ENCODE measurements around the gene TMEM158.
A peak's percentile ranks its signal among the peaks of the same experiment; 100 is the strongest.

The TMEM158 gene

DNA sequence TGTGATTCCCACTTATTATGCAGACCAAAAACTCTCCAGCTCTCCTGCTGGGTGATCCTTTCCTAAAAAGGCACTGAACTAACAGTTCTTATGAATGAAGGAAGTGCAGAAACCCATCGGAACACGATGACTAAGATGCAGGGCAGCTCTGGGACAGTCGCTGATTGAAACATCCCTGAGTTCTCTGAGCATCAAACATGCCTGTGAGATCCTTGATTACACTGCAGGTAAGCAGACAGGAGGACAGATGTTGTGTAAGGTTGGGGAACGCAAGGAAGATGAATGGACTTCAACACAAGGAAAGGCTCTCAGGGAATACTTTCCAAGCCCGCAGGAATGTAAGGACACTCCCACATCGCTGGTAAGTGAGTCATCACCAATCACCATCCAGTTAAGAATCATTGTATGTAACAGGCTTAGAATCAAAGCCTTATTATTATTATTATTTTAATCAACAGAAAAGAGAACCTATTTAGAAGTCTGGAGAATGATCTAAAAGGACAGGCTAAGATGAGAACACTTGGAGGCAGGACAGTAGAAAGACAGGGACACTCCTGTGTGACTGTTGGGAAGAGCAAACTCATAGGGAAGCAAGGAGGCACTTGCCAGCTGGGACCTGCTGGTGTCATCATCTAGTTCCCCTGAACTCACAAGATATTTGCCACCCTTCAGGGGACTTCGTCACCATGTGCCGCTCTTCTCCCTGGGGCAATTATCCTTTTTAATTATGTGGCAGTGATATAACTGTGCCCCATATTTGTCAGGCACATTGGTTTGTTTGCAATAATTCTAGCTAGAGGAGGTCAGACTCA, 26.0 kb downstream of the TMEM158 start:
- DNase-seq = peak; percentile 91

DNA sequence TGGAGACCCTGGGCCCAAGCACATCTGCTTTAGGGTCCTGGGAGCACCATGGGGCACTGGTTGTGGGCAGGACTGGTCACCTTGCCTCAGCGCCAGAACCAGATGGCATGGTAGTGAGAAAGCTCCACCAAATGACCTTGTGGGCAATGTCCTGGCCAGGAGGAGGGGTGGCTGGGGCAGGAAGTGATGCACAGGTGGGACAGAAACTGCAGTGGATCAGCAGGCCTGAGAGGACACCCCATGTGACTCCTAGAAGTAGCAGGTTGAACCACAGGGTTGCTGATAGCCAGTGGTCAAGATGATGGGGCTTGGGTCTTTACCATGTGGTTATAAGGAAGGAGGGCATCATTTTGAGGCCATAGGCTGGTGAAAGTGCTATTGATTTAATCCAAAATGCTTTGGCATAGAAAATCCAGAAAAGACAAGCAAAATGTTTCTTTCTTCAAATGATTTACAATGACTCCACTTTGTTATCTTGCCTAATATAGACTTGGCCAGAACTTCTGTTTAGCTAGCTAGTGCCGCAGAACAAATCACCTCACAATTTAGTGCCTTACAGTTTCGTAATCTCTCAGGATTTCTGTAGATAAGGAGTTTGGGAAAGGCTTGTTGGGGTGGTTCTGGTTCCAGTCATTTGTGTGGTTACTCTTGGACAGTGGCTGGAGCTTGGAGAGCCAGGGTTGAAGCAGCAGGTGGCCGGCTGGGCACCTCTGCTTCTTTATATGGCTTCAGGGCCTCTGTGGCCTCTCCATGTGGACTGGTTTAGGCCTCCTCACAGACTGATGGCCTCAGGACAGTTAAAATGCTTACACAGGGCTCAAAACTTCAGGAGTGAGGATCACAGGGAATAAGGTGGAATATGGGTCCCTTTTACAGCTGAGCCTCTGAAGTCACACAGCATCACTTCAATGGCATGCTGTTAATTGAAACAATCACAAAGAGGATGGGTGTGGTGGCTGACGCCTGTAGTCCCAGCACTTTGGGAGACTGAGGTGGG, 27.5 kb downstream of the TMEM158 start:
- DNase-seq = no peak

DNA sequence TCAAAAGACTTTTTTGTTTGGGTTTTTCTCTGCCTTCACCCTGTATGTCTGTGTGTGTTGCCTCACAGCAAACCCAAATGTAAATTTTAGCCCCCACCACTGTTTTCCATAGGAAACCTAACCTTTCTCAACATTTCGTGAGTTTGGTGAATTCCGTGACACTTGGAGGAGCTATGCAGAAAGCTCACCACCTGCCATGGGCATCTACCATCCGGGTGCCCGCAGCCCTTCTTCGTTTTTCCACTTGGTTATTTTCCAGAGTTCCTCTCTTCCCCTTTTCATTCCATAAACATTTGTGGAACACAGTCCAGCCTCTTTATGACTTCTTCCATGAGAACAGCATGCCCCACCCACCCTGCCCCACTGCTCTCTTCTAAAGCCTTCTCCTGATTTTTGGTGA, 31.3 kb downstream of the TMEM158 start:
- no peak for DNase-seq

DNA sequence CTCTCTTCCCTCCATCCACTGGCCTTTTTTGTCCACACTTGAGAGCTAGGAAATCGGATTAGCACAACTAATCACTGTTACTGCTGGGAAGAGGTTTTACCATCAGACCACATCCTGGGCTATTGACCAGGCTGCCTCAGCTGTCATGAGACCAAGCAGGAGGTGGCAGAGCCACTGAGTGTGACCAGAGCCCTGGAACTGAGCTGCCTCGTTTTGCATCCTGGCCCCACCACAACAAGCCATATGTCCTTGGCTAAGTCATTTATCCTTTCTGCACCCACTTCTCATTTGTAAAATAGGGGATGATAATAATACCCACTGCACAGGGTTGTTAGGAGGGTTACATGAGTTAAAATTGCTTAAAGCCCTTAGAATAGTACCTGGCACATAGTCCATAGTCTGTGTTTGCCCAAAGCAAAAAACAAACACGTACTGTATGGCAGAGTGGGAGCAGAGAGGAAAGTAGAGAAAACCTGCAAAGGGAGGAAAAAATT, 34.1 kb downstream of the TMEM158 start:
- no peak for DNase-seq

DNA sequence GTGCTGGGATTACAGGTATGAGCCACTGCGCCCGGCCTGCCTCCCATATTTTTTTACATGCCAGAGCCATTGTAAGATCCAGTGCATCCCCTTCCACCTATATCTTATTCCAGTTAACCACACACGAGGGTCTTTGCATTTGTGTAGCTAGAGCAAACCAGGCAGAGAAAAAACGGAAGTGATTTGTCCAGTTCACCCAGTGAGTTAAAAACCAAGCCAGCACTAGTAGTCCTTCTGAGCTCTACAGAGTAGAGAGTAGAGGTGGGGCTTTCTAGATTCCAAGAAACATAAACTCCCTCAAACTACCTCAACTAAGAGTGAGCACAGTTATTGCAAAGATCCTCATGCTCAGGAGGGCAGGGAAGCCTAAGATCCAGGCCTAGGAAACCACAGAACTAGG, 34.7 kb downstream of the TMEM158 start:
- no peak for DNase-seq

DNA sequence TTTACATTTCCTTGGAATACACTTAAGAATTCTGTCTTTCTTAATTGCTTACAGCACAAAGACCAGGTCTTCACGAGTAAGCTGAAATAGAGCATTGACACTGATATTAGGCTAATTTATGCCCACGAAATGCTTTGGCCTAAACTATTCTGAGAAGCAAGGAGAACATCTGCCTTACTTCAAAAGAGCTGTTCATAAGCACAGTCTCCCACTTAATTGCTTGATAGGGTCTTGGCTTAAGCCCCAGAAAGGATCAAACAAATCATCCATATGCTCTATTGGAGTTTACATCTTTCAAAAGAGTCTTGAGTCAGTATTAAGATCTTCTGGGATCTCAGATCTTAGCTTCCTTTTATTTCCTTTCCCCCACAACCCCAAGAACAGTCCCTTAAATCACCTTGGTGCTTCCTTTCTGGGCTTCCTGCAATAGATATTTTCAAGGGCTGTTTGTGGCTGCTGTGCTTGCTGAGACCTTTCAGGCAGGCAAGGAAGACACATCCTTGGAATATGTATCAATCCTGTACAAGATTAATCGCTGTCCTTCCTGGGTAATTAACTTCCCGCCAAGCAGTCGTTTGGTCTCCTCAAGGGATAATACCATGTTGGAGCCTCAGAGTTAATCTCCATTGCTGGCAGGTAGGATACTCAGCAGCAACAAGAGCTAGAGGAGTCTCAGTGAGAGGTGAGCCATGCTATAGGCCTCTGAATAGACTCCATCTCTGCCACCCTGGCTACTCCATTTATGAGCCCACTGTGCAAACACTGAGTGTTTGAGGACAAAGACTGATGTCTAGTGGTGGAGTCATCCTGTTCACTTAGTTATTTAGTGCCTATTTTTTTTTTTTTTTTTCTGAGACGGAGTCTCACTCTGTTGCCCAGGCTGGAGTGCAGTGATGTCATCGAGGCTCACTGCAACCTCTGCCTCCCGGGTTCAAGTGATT, 37.1 kb downstream of the TMEM158 start:
- no peak for DNase-seq

DNA sequence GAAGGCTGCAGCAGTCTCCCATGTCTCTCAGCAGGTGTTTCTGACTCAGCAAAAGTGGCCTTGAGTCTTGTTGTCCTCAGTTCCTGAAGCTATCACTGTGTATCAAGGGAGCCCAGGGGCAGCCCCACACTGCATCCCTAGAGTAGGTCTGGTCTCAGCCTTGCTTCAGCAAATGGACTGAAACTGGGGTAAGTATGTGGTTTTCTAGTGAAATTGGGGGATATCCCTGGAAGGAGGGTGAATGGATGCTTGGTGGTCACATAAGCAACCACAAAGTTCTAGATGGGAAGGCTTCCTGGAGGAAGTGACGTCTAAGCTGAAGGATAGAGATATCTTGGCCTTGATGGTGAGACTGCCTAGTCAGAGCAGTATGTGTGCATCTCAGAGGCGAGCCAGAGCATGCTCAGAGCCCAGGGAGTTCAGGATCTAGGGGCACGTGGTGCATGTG, 38.4 kb downstream of the TMEM158 start:
- no peak for DNase-seq

DNA sequence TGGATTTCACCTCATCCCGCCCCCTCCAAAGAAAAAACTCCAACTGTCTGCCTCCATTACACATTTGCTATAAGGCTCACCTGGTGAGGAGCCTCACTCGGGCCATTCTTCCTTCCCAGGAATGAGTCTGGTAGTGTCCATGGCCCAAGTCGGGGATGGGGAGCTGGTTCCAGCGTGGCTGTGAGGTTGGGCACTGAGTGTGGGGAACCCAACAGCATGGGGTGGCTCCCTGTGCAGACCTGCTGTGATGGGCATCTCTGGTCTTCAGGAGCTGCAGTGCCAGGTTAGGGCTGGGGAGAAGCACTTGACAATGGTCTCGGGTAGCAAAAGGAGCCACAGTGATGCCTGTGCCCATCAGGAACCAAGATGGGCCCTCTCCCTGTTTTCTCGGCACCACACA, 39.2 kb downstream of the TMEM158 start:
- DNase-seq = no peak

DNA sequence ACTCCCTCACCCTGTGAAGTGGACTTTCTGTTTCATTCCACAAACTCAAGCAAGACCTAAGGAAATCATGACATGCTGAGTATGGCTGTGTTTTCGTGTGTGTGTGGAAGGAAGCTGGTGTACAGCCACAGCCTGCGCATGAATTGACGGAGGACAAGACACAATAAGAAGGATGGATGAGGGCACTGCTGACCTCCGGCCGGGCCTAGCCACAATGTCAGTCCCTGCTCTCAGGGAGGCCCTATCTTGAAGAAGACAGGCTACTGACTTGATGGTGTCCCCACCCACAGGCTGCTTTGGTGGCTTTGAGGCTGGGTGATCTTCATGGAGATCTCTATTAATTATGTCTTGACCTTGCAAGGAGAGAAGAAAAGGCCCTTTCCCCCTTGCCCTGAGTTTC, 40.6 kb downstream of the TMEM158 start:
- no peak for DNase-seq

DNA sequence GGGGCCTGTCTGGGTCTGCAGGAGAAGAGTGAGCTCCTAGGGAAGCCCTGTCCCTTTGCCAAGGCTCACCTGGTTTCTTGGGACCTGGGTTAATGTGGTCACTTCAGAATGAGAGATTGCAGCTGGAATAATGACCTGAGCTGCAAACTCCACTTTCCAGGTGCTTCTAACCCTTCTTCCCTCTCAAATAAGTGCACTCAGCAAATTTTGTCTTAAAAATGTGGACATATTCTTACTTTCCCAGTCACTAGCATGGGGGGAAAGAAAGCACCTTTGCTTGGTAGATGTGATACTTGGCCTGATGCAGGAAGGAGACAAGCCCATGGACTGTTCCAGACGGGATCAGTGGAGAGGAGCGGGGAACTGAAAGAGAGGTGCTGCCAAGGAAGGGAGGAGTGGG, 41.0 kb downstream of the TMEM158 start:
- DNase-seq = no peak

DNA sequence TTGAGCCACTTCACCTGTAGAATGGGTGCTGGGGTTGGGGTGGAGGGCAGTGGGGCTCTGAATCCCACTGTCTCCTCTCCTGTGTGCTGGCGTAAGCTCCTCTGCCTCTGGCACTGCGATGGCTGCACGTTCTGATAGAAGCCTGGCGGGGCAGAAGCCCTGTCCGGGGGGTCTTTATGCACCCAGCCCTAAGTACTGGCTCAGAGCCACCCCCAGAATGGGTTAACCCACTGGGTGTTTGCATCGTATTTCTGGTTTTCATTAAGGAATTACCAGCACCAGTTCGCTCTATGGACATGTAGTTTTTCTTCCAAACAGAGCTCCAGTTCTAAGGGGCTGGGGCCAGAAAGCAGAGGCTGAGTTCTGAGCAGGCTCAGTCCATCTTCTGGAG, 42.2 kb downstream of the TMEM158 start:
- peak; percentile 40 for DNase-seq

DNA sequence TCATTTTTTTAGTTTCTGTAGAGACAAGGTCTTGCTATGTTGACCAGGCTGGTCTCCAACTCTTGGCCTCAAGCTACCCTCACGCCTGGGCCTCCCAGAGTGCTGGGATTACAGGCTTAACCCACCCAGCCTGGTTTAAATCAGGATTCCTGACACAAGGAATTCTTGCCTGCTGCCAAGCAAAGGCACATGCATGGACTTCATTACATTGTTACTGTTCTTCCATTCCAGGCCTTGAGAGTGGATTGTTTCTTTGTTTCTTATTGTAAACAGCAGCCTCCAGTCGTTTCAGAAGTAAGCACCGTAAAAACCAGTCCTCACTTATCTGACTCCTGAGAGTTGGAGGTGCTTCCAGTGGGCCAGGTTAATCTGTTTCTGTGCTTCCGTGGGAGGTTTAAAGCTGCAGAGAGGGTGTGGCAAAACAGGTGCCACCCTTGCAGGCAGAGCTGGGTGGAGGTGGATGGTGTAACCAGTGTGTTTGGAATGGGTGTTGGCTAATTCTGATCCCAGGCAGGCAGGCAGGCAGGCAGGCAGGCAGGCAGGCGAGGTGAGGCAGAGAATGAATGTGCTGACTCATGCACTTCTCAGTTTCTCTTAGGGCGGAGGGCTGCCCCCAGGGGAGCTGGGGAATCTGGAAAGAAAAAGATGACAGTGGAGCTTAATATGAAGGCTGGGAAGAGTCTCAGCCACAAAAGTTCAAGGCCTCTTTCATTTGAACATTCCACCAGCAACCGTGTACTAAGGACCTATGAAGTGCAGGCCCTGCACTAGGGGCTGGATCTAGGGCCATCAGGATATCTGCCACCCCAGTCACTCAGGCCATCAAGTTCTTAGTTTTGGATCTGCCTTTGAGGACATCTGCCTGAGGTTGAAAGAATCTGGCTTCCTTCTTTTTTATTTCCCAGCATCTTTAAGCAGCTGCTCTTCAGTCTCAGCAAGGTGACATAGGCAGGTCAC, 42.9 kb downstream of the TMEM158 start:
- DNase-seq = peak; percentile 86

DNA sequence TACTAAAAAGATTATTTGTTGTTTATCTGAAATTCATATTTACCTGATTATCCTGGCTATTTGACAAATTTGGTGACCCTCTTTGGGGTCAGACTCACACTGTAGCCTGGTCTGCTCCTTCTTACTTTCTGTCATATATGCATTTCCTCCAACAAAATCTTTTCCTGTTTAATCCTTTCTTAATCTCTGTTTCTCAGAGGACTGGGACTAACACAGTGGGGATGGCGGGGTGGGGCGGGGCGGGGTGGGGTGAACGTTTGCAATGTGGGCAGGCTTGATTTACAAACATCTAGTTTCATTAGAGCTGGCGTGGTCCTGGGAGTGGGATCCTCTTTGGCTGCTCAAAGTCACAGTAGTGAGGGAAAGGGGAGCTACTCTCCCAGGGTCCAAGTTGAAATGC, 44.6 kb downstream of the TMEM158 start:
- DNase-seq = no peak

DNA sequence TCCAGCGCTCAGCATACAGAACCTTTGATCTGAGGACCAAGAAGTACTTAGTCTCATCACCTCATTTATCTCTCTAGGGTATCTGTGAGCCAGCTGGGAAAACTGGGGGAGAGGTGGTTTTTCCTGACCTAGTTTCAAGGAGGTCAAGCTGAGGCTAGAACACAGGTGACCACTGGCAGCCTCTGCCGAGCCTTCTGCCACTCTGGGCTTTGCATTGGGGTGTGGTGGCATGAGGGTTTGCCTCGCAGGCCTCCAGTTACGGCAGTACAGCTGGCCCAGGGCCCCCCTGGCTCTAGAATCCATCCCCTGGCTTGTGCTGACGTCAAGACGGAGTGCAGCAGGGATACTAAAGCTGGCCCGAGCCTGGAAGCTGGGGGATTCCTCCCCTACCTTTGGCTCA, 45.2 kb downstream of the TMEM158 start:
- DNase-seq = no peak

DNA sequence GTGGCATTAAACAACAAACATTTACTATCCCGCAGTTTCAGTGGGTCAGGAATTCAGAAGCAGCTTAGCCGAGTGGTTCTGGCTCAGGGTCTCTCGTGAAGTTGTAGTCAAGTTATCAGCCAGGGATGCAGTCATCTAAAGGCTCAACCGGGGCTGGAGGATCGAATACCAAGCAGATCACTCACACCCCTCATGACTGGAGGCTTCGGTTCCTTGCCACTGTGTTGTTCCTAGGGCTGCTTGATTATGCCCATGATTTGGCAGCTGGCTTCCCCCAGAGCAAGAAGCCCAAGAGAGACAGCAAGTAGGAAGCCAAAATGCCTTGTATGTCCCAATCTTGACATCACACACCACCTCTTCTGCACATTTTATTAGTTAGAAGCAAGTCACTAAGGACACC, 46.0 kb downstream of the TMEM158 start:
- DNase-seq = peak; percentile 85

DNA sequence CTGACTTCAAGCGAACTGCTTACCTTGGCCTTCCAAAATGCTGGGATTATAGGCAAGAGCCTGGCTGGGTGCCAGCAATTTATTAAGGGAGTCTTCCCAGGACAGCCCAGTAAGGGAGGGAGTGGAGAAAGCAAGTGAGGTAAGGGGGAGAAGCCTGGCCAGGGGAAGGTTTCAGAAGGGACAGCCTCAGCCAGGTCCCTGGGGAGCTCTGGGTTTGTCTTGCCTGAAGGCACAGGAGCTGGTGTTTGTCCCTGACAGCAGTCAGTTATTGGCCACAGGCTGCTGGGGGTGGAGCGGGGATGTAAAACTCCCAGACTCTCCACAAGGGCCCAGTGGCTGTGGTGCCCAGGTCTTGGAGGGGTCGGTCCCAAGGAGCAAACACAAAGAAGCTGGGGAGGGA, 46.9 kb downstream of the TMEM158 start:
- DNase-seq = peak; percentile 21

DNA sequence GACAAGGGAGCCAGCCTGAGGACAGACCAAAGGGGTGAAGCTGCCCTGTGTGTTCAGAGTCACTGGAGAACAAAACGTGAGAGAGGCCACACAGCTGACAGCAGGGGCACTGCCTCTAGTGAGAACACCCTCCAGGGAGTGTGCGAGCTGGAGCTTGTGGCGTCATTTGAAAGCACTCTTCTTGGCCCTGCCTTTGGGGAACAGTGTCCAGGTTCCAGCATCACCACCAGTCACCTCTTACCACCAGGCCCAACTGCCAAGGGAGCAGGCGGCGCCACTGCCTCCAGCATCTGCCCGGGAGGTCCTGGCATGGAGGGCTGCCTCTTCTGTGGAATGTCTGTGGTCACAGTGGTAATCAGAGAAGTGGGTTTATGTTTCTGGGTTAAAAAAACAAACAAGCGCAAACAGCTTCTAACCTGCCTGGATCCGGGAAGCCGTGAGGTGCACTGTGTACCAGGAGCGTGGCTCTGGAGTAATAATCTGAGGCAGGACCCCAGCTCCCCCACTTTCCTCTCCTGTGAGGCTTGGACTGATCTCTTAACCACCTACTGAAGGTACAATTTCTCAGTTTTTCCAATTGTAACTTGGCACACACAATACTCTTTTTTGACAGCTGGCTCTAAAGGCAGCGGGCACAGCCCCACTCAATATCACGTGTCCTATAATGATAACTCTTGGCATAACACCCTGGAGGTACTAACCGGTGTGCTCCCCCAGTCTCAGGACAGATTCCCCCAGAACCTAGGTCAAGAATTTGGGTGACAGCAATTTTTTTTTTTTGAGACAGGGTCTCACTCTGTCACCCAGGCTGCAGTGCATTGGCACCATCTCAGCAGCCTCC, 47.7 kb downstream of the TMEM158 start:
- peak; percentile 71 for DNase-seq

DNA sequence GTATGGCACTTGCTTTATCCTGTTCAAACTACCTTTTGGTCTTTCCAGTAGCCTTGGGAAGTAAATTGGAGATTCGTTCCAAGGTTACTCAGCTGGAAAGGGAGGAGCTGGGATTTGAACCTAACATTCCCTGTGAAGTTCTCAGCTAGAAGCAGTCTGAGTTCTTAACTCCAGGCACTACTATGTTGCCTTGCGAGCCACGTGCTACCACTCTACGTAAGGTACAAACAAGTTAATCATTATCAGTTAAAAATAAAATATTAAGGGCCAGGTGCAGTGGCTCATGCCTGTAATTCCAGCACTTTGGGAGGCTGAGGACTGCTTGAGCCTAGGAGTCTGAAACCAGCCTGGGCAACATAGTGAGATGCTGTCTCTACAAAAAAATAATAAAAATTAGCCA, 49.2 kb downstream of the TMEM158 start:
- no peak for DNase-seq
